SK-N-SH treated with all-trans-retinoic acid at 6 μM for 48 hours (cell line): ENCODE measurements around the gene LYRM7.

Experiments
- BACH2 ChIP-seq: fragments of 250-450 bp; sonication (Bioruptor Pico); IDR thresholded peaks from 2 replicates; pipeline ENCODE4 v1.9.0; 2021; ENCODE audit warnings: mild to moderate bottlenecking, borderline replicate concordance
- ISL1 ChIP-seq: fragments of 250-450 bp; sonication (Bioruptor Pico); IDR thresholded peaks from 2 replicates; pipeline ENCODE4 v2.1.2; 2022; ENCODE audit warnings: mild to moderate bottlenecking, moderate library complexity
- POU6F1 ChIP-seq: fragments of 250-450 bp; sonication (Bioruptor Pico); IDR thresholded peaks from 2 replicates; pipeline ENCODE4 v1.8.0; 2021; ENCODE audit warnings: low read depth, mild to moderate bottlenecking, moderate library complexity, borderline replicate concordance
- ZFP30 ChIP-seq: fragments of 450-650 bp; formaldehyde crosslinking; IDR thresholded peaks from 2 replicates; pipeline ENCODE4 v1.5.0; 2022; ENCODE audit warnings: mild to moderate bottlenecking, moderate library complexity

GRCh38 chr5:131250751-131251475 lies 80.2 kb downstream of the LYRM7 start:
- TF ChIP-seq POU6F1 (CRISPR knock-in tag) (no peak), ISL1 (CRISPR knock-in tag) (no peak), ZFP30 (CRISPR knock-in tag) (no peak), BACH2 (no peak)
